Activated T-helper 17 cell treated with anti-CD3 and anti-CD28 coated beads, Interleukin-2, amount 50 U/mL, for 72 hours (primary cell): ENCODE measurements around the gene ATG13. TPM values are rescaled to one million over a fixed set of nuclear protein-coding genes. Genes with fewer than 3 reads are reported as not detected.
"Not testable (repeated sequence)": the region's sequence is repeated elsewhere in the genome, so short reads cannot be mapped to it uniquely, and the experiment has no call there.

Experiments used
- ATAC-seq: fragments of 150-1000 bp; cut with Tn5 transposase; replicated peaks from 2 replicates; pipeline ENCODE4 v1.10.0; 2021; ENCODE audit warnings: mild to moderate bottlenecking, moderate library complexity
- H3K27ac Mint-ChIP-seq: one replicate; pipeline ENCODE4 v1.8.0; 2022; ENCODE audit warnings: mixed read lengths
- H3K27me3 Mint-ChIP-seq: one replicate; pipeline ENCODE4 v1.8.0; 2022; ENCODE audit warnings: mixed read lengths
- H3K36me3 Mint-ChIP-seq: one replicate; pipeline ENCODE4 v1.8.0; 2022; ENCODE audit warnings: low read depth, mild to moderate bottlenecking, mixed read lengths
- H3K4me1 Mint-ChIP-seq: one replicate; pipeline ENCODE4 v1.8.0; 2022; ENCODE audit warnings: mixed read lengths
- H3K4me3 Mint-ChIP-seq: one replicate; pipeline ENCODE4 v1.8.0; 2022; ENCODE audit warnings: mild to moderate bottlenecking, mixed read lengths
- H3K9me3 Mint-ChIP-seq: one replicate; pipeline ENCODE4 v1.8.0; 2022; ENCODE audit warnings: mixed read lengths
- total RNA-seq, 2 donors: library from RNA; stranded (reverse); gene quantifications; one replicate each; pipeline ENCODE4 v1.2.3, GENCODE V29; 2022

Gene ATG13
- total RNA-seq = 10 to 100 TPM; 59.1 to 62.1 TPM

DNA sequence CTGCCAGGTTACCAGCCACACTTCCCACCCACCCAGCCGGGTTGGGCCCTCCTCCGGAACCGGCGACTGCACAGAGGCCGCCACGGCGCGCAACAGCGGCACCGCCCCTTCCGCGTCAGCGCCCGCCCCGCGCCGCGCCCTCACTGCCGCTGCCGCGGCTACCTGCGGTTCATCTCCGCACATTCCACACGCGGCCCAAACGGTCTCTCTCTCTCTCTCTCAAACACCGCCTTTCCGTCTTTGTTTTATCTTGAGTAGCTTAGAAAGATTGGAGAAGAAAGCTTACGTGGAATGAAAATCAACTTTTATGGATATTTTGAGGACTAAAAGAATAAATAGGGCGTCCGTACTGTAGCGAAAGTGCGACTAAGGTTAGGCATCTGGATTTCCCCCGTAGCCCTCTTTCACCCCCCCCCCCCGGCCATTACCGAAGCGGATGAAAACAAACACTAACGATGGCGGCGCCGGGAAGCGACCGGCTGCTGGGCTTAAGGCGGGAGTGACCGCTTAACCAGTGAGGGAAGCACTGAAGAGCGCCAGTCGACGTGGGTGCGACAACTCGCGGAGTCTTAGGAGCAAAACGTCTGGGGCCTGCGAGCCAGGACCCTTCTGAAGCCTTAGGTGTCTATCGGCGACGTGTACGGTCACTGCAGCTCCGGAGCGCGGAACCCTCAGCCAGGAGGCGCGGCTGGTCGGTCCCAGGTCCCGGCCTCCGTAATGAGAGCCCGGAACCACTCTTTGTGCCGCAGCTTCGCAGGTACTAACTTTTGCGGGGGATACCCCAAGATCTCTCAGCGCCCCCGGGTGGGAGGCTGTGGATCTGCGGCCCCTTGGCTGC is at the start of gene ATG13, which contains the start of gene HARBI1:
ATG13 (plus strand) TSS at position 420 of the 838 bp plus-strand sequence. CDS start 26,739 bp downstream, outside the sequence.
HARBI1 (minus strand) TSS at position 94 of the 838 bp plus-strand sequence. CDS start 990 bp downstream, outside the sequence.
- Mint-ChIP-seq H3K36me3 (peaks cover 27% of the 10 kb centered on the region), H3K4me1 (peaks cover 15% of the 10 kb centered on the region)
- peak; percentile 97 for ATAC-seq

DNA sequence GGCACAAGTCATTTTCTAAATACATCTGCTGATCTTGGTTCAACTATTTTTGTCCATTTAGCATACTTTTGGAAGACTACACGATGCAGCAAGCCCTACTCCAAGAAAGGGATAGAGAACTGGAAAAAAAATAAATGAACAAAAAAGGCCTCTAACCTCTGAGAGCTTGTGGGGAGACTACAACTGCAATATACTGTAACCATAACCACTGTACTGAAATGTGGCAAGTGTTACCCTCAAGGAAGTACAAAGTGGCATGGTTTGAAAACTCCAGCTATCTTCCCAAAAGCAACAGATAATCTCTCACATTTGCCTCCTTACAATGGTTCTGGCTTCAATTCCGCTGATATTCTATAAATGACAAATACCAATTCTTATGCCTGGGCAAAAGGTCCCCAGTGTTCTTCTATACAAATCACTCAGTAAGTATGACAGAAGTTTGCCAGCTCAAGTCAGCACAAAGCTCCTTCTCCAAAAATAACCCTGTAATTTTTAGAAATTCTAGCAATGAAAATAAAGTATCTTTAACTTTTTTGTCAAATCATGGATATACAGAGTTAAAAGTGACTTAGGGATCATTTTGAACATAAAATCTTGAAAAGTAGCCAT is 46.5 kb upstream of the ATG13 start:
- peaks cover 14% of the 10 kb centered on the region for H3K4me1 Mint-ChIP-seq
- no peaks in the 10 kb centered on the region for H3K27me3 Mint-ChIP-seq
- H3K27ac Mint-ChIP-seq = no peak overlapping the region

More for the DNA sequence above, at the start of gene ATG13, which contains the start of gene HARBI1:
- Mint-ChIP-seq H3K27ac (peak within 1 kb of the TSS; percentile 97), H3K4me3 (peak within 1 kb of the TSS; percentile 85), H3K27me3 (no peaks in the 10 kb centered on the region), H3K9me3 (no peaks in the 10 kb centered on the region)

GRCh38 chr11:46574656-46575055 is 42.7 kb upstream of the ATG13 start:
- peak; percentile 48 for ATAC-seq
- H3K9me3 Mint-ChIP-seq = no peaks in the 10 kb centered on the region
- no peaks in the 10 kb centered on the region for H3K27me3 Mint-ChIP-seq
- no peak overlapping the region for H3K4me3 Mint-ChIP-seq
- H3K27ac Mint-ChIP-seq = peak overlapping the region; percentile 8
- H3K36me3 Mint-ChIP-seq = peaks cover 8% of the 10 kb centered on the region
- H3K4me1 Mint-ChIP-seq = peaks cover 22% of the 10 kb centered on the region

More for the DNA sequence above, 46.5 kb upstream of the ATG13 start:
- H3K4me3 Mint-ChIP-seq = no peak overlapping the region
- H3K36me3 Mint-ChIP-seq = peaks cover 8% of the 10 kb centered on the region
- H3K9me3 Mint-ChIP-seq = no peaks in the 10 kb centered on the region
- ATAC-seq = no peak

DNA sequence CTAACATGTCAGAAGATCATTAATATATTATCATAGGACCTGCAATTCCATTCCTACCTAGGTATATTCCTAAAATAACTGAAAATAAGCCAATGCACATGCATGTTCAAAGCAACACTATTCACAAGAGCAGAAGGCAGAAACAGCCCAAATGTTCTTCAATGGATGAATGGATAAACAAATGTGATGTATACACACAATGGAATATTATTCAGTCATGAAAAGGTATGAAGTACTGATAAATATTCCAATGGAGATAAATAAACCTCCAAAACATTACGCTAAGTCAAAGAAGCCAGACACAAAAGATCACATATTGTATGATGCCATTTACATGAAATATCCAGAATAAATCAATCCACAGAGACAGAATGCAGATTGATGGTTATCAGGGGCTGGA is 40.3 kb upstream of the ATG13 start:
- H3K4me1 Mint-ChIP-seq = peaks cover 28% of the 10 kb centered on the region
- no peaks in the 10 kb centered on the region for H3K27me3 Mint-ChIP-seq
- no peak overlapping the region for H3K4me3 Mint-ChIP-seq
- ATAC-seq = no peak
- no peak overlapping the region for H3K27ac Mint-ChIP-seq
- H3K9me3 Mint-ChIP-seq = no peaks in the 10 kb centered on the region
- H3K36me3 Mint-ChIP-seq = peaks cover 11% of the 10 kb centered on the region

GRCh38 chr11:46582588-46582987 is 34.8 kb upstream of the ATG13 start:
- H3K27ac Mint-ChIP-seq = no peak overlapping the region
- no peak overlapping the region for H3K4me3 Mint-ChIP-seq

GRCh38 chr11:46583513-46583912 is 33.8 kb upstream of the ATG13 start:
- Mint-ChIP-seq H3K4me1 (peaks cover 23% of the 10 kb centered on the region), H3K36me3 (peaks cover 29% of the 10 kb centered on the region)
- not testable (repeated sequence) for H3K9me3 Mint-ChIP-seq, ATAC-seq, H3K27me3 Mint-ChIP-seq, H3K4me3 Mint-ChIP-seq, H3K27ac Mint-ChIP-seq

More at GRCh38 chr11:46582588-46582987, 34.8 kb upstream of the ATG13 start:
- ATAC-seq = no peak
- Mint-ChIP-seq H3K36me3 (peaks cover 23% of the 10 kb centered on the region), H3K27me3 (no peaks in the 10 kb centered on the region), H3K9me3 (no peaks in the 10 kb centered on the region), H3K4me1 (peaks cover 19% of the 10 kb centered on the region)

GRCh38 chr11:46588131-46588530 is 29.2 kb upstream of the ATG13 start:
- Mint-ChIP-seq H3K36me3 (peaks cover 31% of the 10 kb centered on the region), H3K27me3 (no peaks in the 10 kb centered on the region), H3K4me3 (no peak overlapping the region), H3K9me3 (no peaks in the 10 kb centered on the region), H3K27ac (peak overlapping the region; percentile 6), H3K4me1 (peaks cover 18% of the 10 kb centered on the region)
- ATAC-seq = no peak

DNA sequence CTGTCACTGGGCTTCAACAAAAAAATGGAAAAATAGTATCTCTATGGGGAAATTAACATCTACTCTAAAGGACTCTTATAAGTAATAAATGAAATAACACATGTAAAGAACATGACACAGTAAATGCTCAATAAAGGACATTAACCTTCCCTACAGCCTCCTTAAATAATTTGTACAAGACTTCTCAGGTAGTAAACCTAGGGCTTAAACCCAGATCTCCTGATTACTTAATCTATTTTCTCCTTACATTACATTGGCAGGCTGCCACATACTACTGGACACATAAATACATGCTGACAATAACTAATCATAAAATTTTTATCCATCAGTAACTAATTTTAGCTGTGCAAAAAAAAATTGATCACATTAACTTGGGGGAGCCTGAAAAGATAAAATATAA is 28.4 kb upstream of the ATG13 start:
- Mint-ChIP-seq H3K36me3 (peaks cover 31% of the 10 kb centered on the region), H3K4me3 (no peak overlapping the region), H3K27ac (no peak overlapping the region), H3K4me1 (peaks cover 18% of the 10 kb centered on the region), H3K9me3 (no peaks in the 10 kb centered on the region), H3K27me3 (no peaks in the 10 kb centered on the region)
- no peak for ATAC-seq

DNA sequence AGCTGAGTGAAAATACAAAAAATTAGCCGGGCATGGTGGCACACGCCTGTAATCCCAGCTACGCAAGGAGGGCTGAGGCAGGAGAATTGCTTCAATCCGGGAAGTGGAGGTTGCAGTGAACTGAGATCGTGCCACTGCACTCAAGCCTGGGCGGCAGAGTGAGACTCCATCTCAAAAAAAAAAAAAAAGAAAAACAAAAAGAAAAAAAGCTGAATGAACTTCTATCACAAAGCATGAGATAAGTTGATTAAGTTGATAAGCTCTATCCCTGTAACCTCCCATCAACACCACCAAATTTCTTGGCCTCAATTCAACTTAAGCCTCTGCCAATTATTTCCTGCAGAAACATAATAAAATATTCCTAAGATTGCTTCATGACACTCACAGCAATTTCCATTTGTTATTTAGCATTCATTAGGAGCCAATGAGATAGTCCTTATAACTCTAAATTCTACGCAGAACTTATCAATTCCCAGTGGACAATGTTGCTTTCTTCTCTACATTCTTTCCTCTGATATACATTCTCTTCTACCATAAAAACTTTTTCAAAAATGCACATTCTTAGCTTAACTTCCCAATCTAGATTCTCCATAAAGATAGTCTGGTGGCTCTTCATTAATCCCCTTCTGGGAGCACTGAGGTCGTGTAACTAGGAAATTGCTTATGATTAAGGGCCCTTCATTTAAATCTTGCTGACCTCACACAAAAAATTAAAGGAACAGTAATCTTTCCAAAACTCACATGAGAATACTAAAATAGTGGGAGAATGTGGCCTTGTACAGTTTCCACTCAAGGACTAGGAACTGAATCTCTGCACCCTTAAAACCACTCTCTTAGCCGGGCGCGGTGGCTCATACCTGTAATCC is 26.4 kb upstream of the ATG13 start:
- ATAC-seq = no peak
- peak overlapping the region; percentile 31 for H3K27ac Mint-ChIP-seq
- H3K4me1 Mint-ChIP-seq = peaks cover 18% of the 10 kb centered on the region
- peaks cover 29% of the 10 kb centered on the region for H3K36me3 Mint-ChIP-seq
- H3K27me3 Mint-ChIP-seq = no peaks in the 10 kb centered on the region
- no peaks in the 10 kb centered on the region for H3K9me3 Mint-ChIP-seq
- peak overlapping the region; percentile 95 for H3K4me3 Mint-ChIP-seq

DNA sequence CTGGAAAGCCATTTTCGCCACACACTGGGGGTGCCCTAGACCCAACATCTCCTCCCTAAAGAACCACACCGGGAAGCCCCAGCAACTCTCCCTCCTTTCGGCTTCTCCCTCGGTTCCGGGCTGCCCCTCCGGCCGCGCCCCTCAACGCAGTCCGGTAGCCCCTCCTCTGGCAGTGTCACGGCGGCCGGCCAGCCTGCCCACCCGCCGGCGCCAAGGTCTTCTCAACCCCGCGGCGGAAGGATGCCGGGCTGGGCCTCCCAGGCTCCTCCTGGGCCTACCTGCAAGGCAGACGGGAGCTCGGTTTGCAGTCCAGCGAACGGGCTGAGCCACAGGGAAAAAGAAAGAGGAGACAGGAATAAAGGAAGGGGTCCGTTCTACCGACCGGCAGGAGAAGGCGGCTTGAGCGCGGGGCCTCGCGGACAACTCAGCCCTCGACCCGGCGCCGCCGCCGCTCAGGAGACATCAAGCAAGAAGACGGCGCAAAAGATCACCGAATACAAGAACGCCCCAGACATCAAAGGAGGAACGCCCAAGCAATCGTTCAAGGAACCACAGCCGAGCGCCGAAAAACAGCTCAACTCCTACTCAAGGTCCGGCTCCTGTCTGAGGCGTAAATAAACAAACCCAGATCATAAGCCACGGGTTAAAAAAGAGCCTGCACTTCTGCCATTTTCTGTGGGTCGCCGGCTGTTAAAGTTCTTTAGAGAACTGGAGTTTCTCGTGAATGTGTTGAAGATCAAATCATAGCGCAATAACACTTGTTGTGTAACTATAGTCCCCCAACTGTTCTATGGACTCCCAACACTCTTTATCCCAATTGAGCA is 23.6 kb upstream of the ATG13 start, which contains the start of gene AMBRA1:
AMBRA1 (minus strand) TSS at position 474 of the 824 bp plus-strand sequence. CDS start 45,643 bp downstream, outside the sequence.
- H3K4me1 Mint-ChIP-seq = peaks cover 18% of the 10 kb centered on the region
- peak within 1 kb of the TSS; percentile 94 for H3K27ac Mint-ChIP-seq
- no peaks in the 10 kb centered on the region for H3K9me3 Mint-ChIP-seq
- H3K4me3 Mint-ChIP-seq = peak within 1 kb of the TSS; percentile 95
- peaks cover 8% of the 10 kb centered on the region for H3K36me3 Mint-ChIP-seq
- no peaks in the 10 kb centered on the region for H3K27me3 Mint-ChIP-seq
- ATAC-seq = peak; percentile 89

DNA sequence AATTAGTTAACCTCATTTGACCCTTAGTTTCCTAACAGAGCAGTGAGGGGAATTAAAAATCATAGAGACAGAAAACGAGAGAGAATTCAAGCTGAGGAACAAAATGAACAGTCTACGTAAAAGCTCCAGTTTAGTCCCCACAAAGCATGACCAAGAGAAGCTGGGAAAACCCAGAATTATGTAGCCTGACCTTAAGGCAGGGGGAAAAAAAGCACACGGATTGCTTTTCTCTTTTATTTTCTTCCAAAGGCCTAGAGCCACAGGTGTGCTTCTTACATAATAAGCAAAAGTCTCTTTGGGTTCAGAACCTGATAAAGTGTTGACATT is 23.0 kb upstream of the ATG13 start:
- Mint-ChIP-seq H3K4me1 (peaks cover 15% of the 10 kb centered on the region), H3K27ac (peak overlapping the region; percentile 94), H3K4me3 (peak overlapping the region; percentile 95), H3K9me3 (no peaks in the 10 kb centered on the region), H3K36me3 (peaks cover 8% of the 10 kb centered on the region), H3K27me3 (no peaks in the 10 kb centered on the region)
- ATAC-seq = no peak

DNA sequence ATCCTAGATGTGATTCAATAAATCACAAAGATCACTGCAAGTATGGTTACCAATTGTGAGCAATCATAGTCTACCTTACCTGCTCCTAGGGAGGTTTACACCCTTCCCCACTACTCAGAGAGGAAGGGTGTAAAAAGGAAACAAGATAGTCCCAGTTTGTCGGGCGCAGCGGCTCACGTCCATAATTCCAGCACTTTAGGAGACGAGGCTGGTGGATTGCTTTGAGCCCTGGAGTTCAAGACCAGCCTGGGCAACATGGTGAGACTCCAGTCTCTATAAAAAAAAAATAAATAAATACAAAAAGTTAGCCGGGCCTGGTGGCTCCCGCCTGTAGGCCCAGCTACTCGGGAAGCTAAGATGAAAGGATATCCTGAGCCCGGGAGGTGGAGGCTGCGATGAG is 22.6 kb upstream of the ATG13 start:
- ATAC-seq = no peak
- Mint-ChIP-seq H3K27ac (no peak overlapping the region), H3K4me3 (peak overlapping the region; percentile 95), H3K36me3 (peaks cover 8% of the 10 kb centered on the region), H3K4me1 (peaks cover 15% of the 10 kb centered on the region), H3K27me3 (no peaks in the 10 kb centered on the region), H3K9me3 (no peaks in the 10 kb centered on the region)

DNA sequence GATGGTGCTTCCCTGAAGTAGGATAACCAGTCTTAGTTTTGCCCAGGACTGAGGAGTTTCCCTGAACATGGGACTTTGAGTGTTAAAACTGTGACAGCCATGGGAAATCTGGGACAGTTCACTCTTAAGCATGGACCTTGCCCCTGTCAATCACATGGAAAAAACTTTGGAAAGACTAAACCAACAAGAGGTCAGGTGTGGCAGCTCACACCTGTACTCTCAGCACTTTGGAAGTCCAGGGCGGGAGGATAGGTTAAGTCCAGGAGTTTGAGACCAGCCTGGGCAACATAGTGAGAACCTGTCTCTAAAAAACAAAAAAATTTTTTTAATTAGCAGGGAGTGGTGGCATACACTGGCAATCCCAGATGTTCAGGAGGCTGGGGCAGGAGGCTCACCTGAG is 20.2 kb upstream of the ATG13 start:
- H3K4me1 Mint-ChIP-seq = peaks cover 7% of the 10 kb centered on the region
- H3K36me3 Mint-ChIP-seq = no peaks in the 10 kb centered on the region
- H3K9me3 Mint-ChIP-seq = no peaks in the 10 kb centered on the region
- peak overlapping the region; percentile 45 for H3K4me3 Mint-ChIP-seq
- H3K27me3 Mint-ChIP-seq = no peaks in the 10 kb centered on the region
- H3K27ac Mint-ChIP-seq = peak overlapping the region; percentile 71
- no peak for ATAC-seq
